Ovary (tissue), 9 donors: ENCODE measurements around the gene CCDC81. TPM values are rescaled to one million over a fixed set of nuclear protein-coding genes. Genes with fewer than 3 reads are reported as not detected.
"Not testable (repeated sequence)": the region's sequence is repeated elsewhere in the genome, so short reads cannot be mapped to it uniquely, and the experiment has no call there.

Experiments
- DNase-seq, 5 donors: peaks; one replicate each; pipeline ENCODE4 v3.0.0-alpha.2; 2019 to 2020
- H3K27ac ChIP-seq, 2 donors: fragments of 200-600 bp; one replicate each; pipeline versions ENCODE4 v1.5.1 to v1.8.0; 2019 to 2022
- H3K27me3 ChIP-seq: fragments of 200-600 bp; one replicate; pipeline ENCODE4 v1.8.0; 2022
- H3K36me3 ChIP-seq: fragments of 200-600 bp; sonication (generic); one replicate; pipeline ENCODE4 v1.5.1; 2019
- H3K4me1 ChIP-seq: one replicate; pipeline ENCODE4 v1.8.1; 2013; ENCODE audit warnings: mild to moderate bottlenecking, moderate library complexity; ENCODE audit not compliant: insufficient read depth
- H3K4me3 ChIP-seq: fragments of 200-600 bp; sonication (generic); one replicate; pipeline ENCODE4 v1.5.1; 2017
- H3K9me3 ChIP-seq, 2 donors: fragments of 200-600 bp in 1 of 2; sonication (generic) in 1 of 2; one replicate each; pipeline versions ENCODE4 v1.5.1 to v1.8.1; 2013 to 2019; ENCODE audit warnings: mild to moderate bottlenecking in 1 of 2, moderate library complexity in 1 of 2
- CTCF ChIP-seq, 3 donors: fragments of 450-650 bp in 2 of 3; fragments of 200-600 bp in 1 of 3; IDR thresholded peaks; one replicate each; pipeline versions ENCODE4 v1.5.1 to v1.8.0; 2016 to 2022; ENCODE audit warnings: antibody characterized with exemption in 3 of 3, mild to moderate bottlenecking in 1 of 3
- EP300 ChIP-seq: sonication (generic); formaldehyde crosslinking; IDR thresholded peaks from one replicate; pipeline ENCODE4 v1.6.1; 2017; ENCODE audit warnings: antibody characterized with exemption
- POLR2A ChIP-seq: fragments of 450-650 bp; IDR thresholded peaks from one replicate; pipeline ENCODE4 v1.6.1; 2017; ENCODE audit warnings: antibody characterized with exemption, mild to moderate bottlenecking, moderate library complexity
- WGBS, 3 donors: extraction: QIAGEN DNeasy Blood & Tissue Kit in 1 of 3; methylation state at CpG; one replicate each; pipeline versions ENCODE4 v1.1.5 to v1.1.7; 2013 to 2017; 5-methylcytosine and 5-hydroxymethylcytosine counted together
- intact Hi-C, 4 donors: fragments of 100-400 bp; cut with DNase I; formaldehyde crosslinking; loops; one replicate each; pipeline versions ENCODE4 v1.11.0 to v1.15.1; 2022 to 2023
- polyA plus RNA-seq, 2 donors: library from polyadenylated mRNA; stranded (reverse); fragments of 200-250 nt in 1 of 2; fragments of 350-450 nt in 1 of 2; fragmentation: Illumina TruSeq in 1 of 2; extraction: RNeasy Lipid Tissue Mini Kit (QIAGEN cat#74804) in 1 of 2; gene quantifications; one replicate each; pipeline ENCODE4 v1.2.3, GENCODE V29; 2013 to 2014
- total RNA-seq, 7 donors: library from RNA; depleted of rRNA in 2 of 7; stranded (reverse); fragments of >200 nt in 2 of 7; fragmentation: NEBNext Ultra II Directional in 3 of 7; extraction: Animal tissue kit (Norgen Biotek cat#: 25700) in 3 of 7; gene quantifications; one replicate each; pipeline versions ENCODE4 v1.1.0 to v1.2.4, GENCODE V29; 2016 to 2023
- donor health status: DM: no; HTN: no; CAD: no; lungs with moderate emphysema.
- donor health status: DM: no; HTN: no; CAD: no.
- donor health status: Bipolar disorder and iron deficiency.
- donor health status: DM: yes; HTN: yes; CAD: no.
- donor health status: DM: no; HTN: no; CAD: no.
- donor health status: DM: yes; HTN: yes; CAD: no.

Gene CCDC81
- total and polyA plus RNA-seq, 9 donors, result 0.36 to 9.5 (median 1.9) TPM

DNA sequence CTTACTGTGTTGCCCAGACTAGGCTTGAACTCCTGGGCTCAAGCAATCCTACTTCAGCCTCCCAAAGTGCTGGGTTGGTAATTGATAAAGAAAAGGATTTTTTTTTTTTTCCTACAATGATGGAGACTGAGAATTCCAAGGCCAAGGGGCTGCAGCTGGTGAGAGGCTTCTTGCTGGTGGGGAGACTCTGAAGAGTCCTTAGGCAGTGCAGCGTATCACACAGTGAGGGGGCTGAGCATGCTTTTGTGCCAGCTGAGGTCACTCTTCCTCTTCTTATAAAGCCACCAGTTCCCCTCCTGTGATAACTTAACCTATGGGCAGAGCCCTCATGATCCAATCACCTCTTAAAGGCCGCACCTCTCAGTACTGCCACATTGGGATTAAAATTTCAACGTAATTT lies 28.2 kb upstream of the CCDC81 start:
- DNase-seq, result no peak
- intact Hi-C loops, result no loop called here
- 85 to 90% (median 86%) methylated on average over 3 of the region's 3 CpGs for WGBS, 3 donors
- H3K9me3 ChIP-seq, result no peaks in the 10 kb centered on the region
- no peak overlapping the region for H3K27ac ChIP-seq
- no peak overlapping the region for H3K4me3 ChIP-seq
- no peaks in the 10 kb centered on the region for H3K27me3 ChIP-seq
- TF ChIP-seq POLR2A (no peak), EP300 (no peak), CTCF (IDR thresholded peaks at IDR 0.05) (no peak)
- H3K4me1 ChIP-seq, result no peaks in the 10 kb centered on the region
- H3K36me3 ChIP-seq, result no peaks in the 10 kb centered on the region

DNA sequence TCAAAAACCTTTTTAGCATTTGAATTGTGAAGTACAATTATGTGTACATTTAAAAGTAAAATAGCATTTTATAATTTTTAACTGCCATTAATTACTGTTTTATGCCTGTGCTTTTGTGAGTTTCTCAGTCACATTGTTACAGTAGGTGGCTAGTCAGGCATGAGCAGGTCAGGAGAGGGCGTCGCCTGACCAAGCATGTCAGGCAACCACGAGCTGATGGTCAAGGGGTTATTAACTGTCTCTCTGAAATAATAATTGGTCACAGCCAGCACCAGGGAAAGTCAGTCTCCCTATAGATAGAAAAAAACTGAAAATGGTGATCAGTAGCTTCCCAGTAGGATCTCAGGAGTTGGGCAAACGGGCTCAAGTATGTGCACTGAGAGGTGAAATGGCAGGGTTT lies 19.4 kb upstream of the CCDC81 start:
- 73 to 78% (median 75%) methylated on average over 4 of the region's 4 CpGs for WGBS, 3 donors
- Histone ChIP-seq H3K4me3 (no peak overlapping the region), H3K4me1 (no peaks in the 10 kb centered on the region), H3K9me3 (no peaks in the 10 kb centered on the region), H3K36me3 (no peaks in the 10 kb centered on the region), H3K27me3 (no peaks in the 10 kb centered on the region), H3K27ac (no peak overlapping the region)
- TF ChIP-seq POLR2A (no peak), CTCF (IDR thresholded peaks at IDR 0.05) (no peak), EP300 (no peak)
- intact Hi-C loops, result no loop called here
- no peak for DNase-seq

DNA sequence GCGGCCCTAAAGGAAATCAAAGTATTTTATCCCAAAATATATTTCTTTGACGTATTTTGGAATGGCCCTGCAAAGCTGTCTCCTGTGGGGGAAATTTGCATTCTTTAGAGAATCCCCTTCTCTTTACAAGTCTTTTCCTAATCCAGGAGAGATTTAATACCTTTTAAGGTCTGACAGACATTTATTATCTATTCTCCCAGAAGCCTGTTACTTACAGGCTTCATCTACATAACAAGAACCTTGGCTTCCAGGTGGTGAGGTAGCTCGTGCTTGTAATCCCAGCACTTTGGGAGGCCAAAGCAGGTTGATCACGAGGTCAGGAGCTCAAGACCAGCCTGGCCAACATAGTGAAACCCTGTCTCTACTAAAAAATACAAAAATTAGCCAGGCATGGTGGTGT lies 17.3 kb upstream of the CCDC81 start:
- H3K27ac ChIP-seq, DNase-seq, H3K9me3 ChIP-seq, H3K4me1 ChIP-seq, intact Hi-C loops, H3K27me3 ChIP-seq, H3K4me3 ChIP-seq, H3K36me3 ChIP-seq: not testable (repeated sequence)
- WGBS, 3 donors, result 86 to 92% (median 89%) methylated on average over 4 of the region's 4 CpGs

- H3K4me1 ChIP-seq, result no peaks in the 10 kb centered on the region
- no peak for TF ChIP-seq CTCF (IDR thresholded peaks at IDR 0.05)
- WGBS, 3 donors, result 78 to 83% (median 83%) methylated on average over 3 of the region's 3 CpGs
- H3K36me3 ChIP-seq, result no peaks in the 10 kb centered on the region
- no peaks in the 10 kb centered on the region for H3K9me3 ChIP-seq
- no peak overlapping the region for H3K4me3 ChIP-seq
- no peaks in the 10 kb centered on the region for H3K27me3 ChIP-seq
- intact Hi-C loops, result no loop called here
- H3K27ac ChIP-seq, result no peak overlapping the region
- DNase-seq, result no peak
Measured at GRCh38 chr11:86358720-86359119, 16.0 kb upstream of the CCDC81 start.

- H3K27ac ChIP-seq, result no peak overlapping the region
- no peak overlapping the region for H3K4me3 ChIP-seq
- H3K27me3 ChIP-seq, result no peaks in the 10 kb centered on the region
- no peaks in the 10 kb centered on the region for H3K36me3 ChIP-seq
- TF ChIP-seq CTCF (IDR thresholded peaks at IDR 0.05) (no peak), POLR2A (no peak), EP300 (no peak)
- H3K4me1 ChIP-seq, result no peaks in the 10 kb centered on the region
- intact Hi-C loops, result no loop called here
- DNase-seq, result no peak
- no peaks in the 10 kb centered on the region for H3K9me3 ChIP-seq
- 41 to 52% (median 44%) methylated on average over 2 of the region's 2 CpGs for WGBS, 3 donors
Measured at GRCh38 chr11:86360775-86361395, 13.8 kb upstream of the CCDC81 start.
